Mucosa of rectum (tissue), 2 donors: ENCODE data around the gene FMNL3.

ENCODE experiments used
- H3K27ac ChIP-seq, 2 donors: one replicate each; pipeline ENCODE4 v1.7.0; 2013; ENCODE audit warnings: inconsistent platforms in 2 of 2, low read depth in 2 of 2, low read length in 2 of 2
- H3K27me3 ChIP-seq, 2 donors: one replicate each; pipeline ENCODE4 v1.7.0; 2013; ENCODE audit warnings: low read length in 2 of 2; ENCODE audit not compliant: control insufficient read depth in 2 of 2, insufficient read depth in 2 of 2
- H3K36me3 ChIP-seq, 2 donors: one replicate each; pipeline ENCODE4 v1.7.0; 2013; ENCODE audit warnings: low read length in 2 of 2; ENCODE audit not compliant: control insufficient read depth in 2 of 2, insufficient read depth in 2 of 2
- H3K4me1 ChIP-seq, 2 donors: one replicate each; pipeline ENCODE4 v1.7.0; 2013; ENCODE audit warnings: low read length in 2 of 2, mild to moderate bottlenecking in 1 of 2; ENCODE audit not compliant: control insufficient read depth in 2 of 2, insufficient read depth in 2 of 2
- H3K4me3 ChIP-seq, 2 donors: one replicate each; pipeline ENCODE4 v1.7.0; 2013; ENCODE audit warnings: low read length in 2 of 2
- H3K9ac ChIP-seq, 2 donors: one replicate each; pipeline ENCODE4 v1.7.0; 2013; ENCODE audit warnings: low read length in 2 of 2, low read depth in 1 of 2, mild to moderate bottlenecking in 1 of 2
- H3K9me3 ChIP-seq, 2 donors: one replicate each; pipeline ENCODE4 v1.7.0; 2013; ENCODE audit warnings: low read length in 2 of 2; ENCODE audit not compliant: control insufficient read depth in 2 of 2
- donor health status: healthy.
- donor health status: Normal muscosa, but diverticular disease.

The FMNL3 gene

GRCh38 chr12:49678711-49679110, 28.5 kb downstream of the FMNL3 start:
- H3K36me3 ChIP-seq, result no peaks in the 10 kb centered on the region
- no peak overlapping the region for H3K9ac ChIP-seq
- H3K9me3 ChIP-seq, result no peaks in the 10 kb centered on the region
- H3K27me3 ChIP-seq, result no peaks in the 10 kb centered on the region
- no peak overlapping the region for H3K4me3 ChIP-seq
- peaks cover 14 to 16% of the 10 kb centered on the region in 2 donors for H3K4me1 ChIP-seq
- no peak overlapping the region for H3K27ac ChIP-seq

- H3K9ac ChIP-seq, result no peak overlapping the region
- H3K36me3 ChIP-seq, result no peaks in the 10 kb centered on the region
- no peak overlapping the region for H3K4me3 ChIP-seq
- H3K27me3 ChIP-seq, result no peaks in the 10 kb centered on the region
- H3K9me3 ChIP-seq, result no peaks in the 10 kb centered on the region
- peaks cover 42 to 44% of the 10 kb centered on the region in 2 donors for H3K4me1 ChIP-seq
- H3K27ac ChIP-seq, result peak overlapping the region in 1 of 2 donors; percentile 92
These were observed 32.1 kb downstream of the FMNL3 start for GRCh38 chr12:49675137-49675536.

GRCh38 chr12:49674318-49674981, 32.8 kb downstream of the FMNL3 start:
- Histone ChIP-seq H3K36me3 (no peaks in the 10 kb centered on the region), H3K27ac (peak overlapping the region; percentile 88 to 92), H3K9me3 (no peaks in the 10 kb centered on the region), H3K4me3 (no peak overlapping the region), H3K27me3 (no peaks in the 10 kb centered on the region), H3K9ac (peak overlapping the region in 1 of 2 donors; percentile 4), H3K4me1 (peaks cover 42 to 44% of the 10 kb centered on the region in 2 donors)

GRCh38 chr12:49673446-49674317, 33.5 kb downstream of the FMNL3 start:
- no peaks in the 10 kb centered on the region for H3K36me3 ChIP-seq
- peak overlapping the region in 1 of 2 donors; percentile 20 for H3K4me3 ChIP-seq
- H3K27me3 ChIP-seq, result no peaks in the 10 kb centered on the region
- peak overlapping the region; percentile 88 to 92 for H3K27ac ChIP-seq
- peaks cover 42 to 44% of the 10 kb centered on the region in 2 donors for H3K4me1 ChIP-seq
- peak overlapping the region in 1 of 2 donors; percentile 58 for H3K9ac ChIP-seq
- no peaks in the 10 kb centered on the region for H3K9me3 ChIP-seq

- H3K36me3 ChIP-seq, result no peaks in the 10 kb centered on the region
- no peaks in the 10 kb centered on the region for H3K9me3 ChIP-seq
- no peak overlapping the region for H3K4me3 ChIP-seq
- H3K27ac ChIP-seq, result peak overlapping the region; percentile 88 to 92
- no peaks in the 10 kb centered on the region for H3K27me3 ChIP-seq
- H3K4me1 ChIP-seq, result peaks cover 42 to 44% of the 10 kb centered on the region in 2 donors
- H3K9ac ChIP-seq, result no peak overlapping the region
These were observed 34.6 kb downstream of the FMNL3 start for GRCh38 chr12:49672301-49673217.

GRCh38 chr12:49671031-49671765, 36.0 kb downstream of the FMNL3 start:
- H3K9ac ChIP-seq, result no peak overlapping the region
- no peaks in the 10 kb centered on the region for H3K9me3 ChIP-seq
- H3K27ac ChIP-seq, result peak overlapping the region; percentile 43 to 88
- no peaks in the 10 kb centered on the region for H3K27me3 ChIP-seq
- H3K36me3 ChIP-seq, result no peaks in the 10 kb centered on the region
- no peak overlapping the region for H3K4me3 ChIP-seq
- peaks cover 42 to 44% of the 10 kb centered on the region in 2 donors for H3K4me1 ChIP-seq

- peaks cover 38 to 46% of the 10 kb centered on the region in 2 donors for H3K4me1 ChIP-seq
- H3K4me3 ChIP-seq, result no peak overlapping the region
- H3K9ac ChIP-seq, result no peak overlapping the region
- no peak overlapping the region for H3K27ac ChIP-seq
- no peaks in the 10 kb centered on the region for H3K27me3 ChIP-seq
- no peaks in the 10 kb centered on the region for H3K9me3 ChIP-seq
- no peaks in the 10 kb centered on the region for H3K36me3 ChIP-seq
These were observed 37.4 kb downstream of the FMNL3 start for GRCh38 chr12:49669796-49670195.

GRCh38 chr12:49667325-49668090, 39.7 kb downstream of the FMNL3 start:
- Histone ChIP-seq H3K9ac (no peak overlapping the region), H3K9me3 (no peaks in the 10 kb centered on the region), H3K27ac (no peak overlapping the region), H3K27me3 (no peaks in the 10 kb centered on the region), H3K4me1 (peaks cover 26 to 36% of the 10 kb centered on the region in 2 donors), H3K4me3 (no peak overlapping the region), H3K36me3 (no peaks in the 10 kb centered on the region)

- no peak overlapping the region for H3K9ac ChIP-seq
- peaks cover 19 to 30% of the 10 kb centered on the region in 2 donors for H3K4me1 ChIP-seq
- no peak overlapping the region for H3K4me3 ChIP-seq
- H3K9me3 ChIP-seq, result no peaks in the 10 kb centered on the region
- no peak overlapping the region for H3K27ac ChIP-seq
- H3K36me3 ChIP-seq, result no peaks in the 10 kb centered on the region
- H3K27me3 ChIP-seq, result no peaks in the 10 kb centered on the region
These were observed 41.0 kb downstream of the FMNL3 start for GRCh38 chr12:49666176-49666575.
